K562 (cell line): ENCODE results near the gene VPS37B. TPM values are rescaled to one million over a fixed set of nuclear protein-coding genes. Genes with fewer than 3 reads are reported as not detected.
A peak's percentile ranks its signal among the peaks of the same experiment; 100 is the strongest.

Experiments
- CTBP1 ChIP-seq: fragments of 450-650 bp; IDR thresholded peaks from 2 replicates; pipeline ENCODE4 v1.6.1; 2016; ENCODE audit warnings: borderline replicate concordance
- DMBX1 ChIP-seq: fragments of 250-450 bp; sonication (Bioruptor Pico); IDR thresholded peaks from 2 replicates; pipeline ENCODE4 v1.8.0; 2022; ENCODE audit warnings: inconsistent platforms, mild to moderate bottlenecking, moderate library complexity, borderline replicate concordance
- ESRRA ChIP-seq: fragments of 450-650 bp; IDR thresholded peaks from 2 replicates; pipeline ENCODE4 v1.6.1; 2014; ENCODE audit warnings: low read depth, mild to moderate bottlenecking, moderate library complexity, borderline replicate concordance
- FOSL1 ChIP-seq: fragments of 200-800 bp; sonication (Bioruptor generic); conservative IDR thresholded peaks from 2 replicates; pipeline ENCODE4 v1.6.1; 2016; ENCODE audit warnings: missing genetic modification characterization, missing compliant biosample characterization
- GTF2F1 ChIP-seq: IDR thresholded peaks from 2 replicates; pipeline ENCODE4 v1.6.1; 2011; ENCODE audit warnings: low read depth, low read length, improper control_type of control experiment
- HNRNPUL1 ChIP-seq: fragments of 200-400 bp; formaldehyde crosslinking; IDR thresholded peaks from 2 replicates; pipeline ENCODE4 v1.6.1; 2017; ENCODE audit warnings: low read length
- ILK ChIP-seq: fragments of 450-650 bp; IDR thresholded peaks from 2 replicates; pipeline ENCODE4 v1.6.1; 2016; ENCODE audit warnings: missing genetic modification characterization, low read depth, mild to moderate bottlenecking, missing compliant biosample characterization, moderate library complexity, borderline replicate concordance
- JUN ChIP-seq, 2 experiments: sonication (generic) in 1 of 2; formaldehyde crosslinking in 1 of 2; IDR thresholded peaks; 2 replicates each; pipeline versions ENCODE4 v1.6.1 to v1.8.0; 2012 to 2022; ENCODE audit warnings: borderline replicate concordance in 2 of 2, mild to moderate bottlenecking in 2 of 2, improper control_type of control experiment in 1 of 2, low read depth in 1 of 2, low read length in 1 of 2, missing genetic modification reagents in 1 of 2
- MBD2 ChIP-seq: sonication (generic); IDR thresholded peaks from 2 replicates; pipeline ENCODE4 v1.6.1; 2016; ENCODE audit warnings: low read depth, borderline replicate concordance
- MTA2 ChIP-seq: fragments of 450-650 bp; IDR thresholded peaks from 2 replicates; pipeline ENCODE4 v1.6.1; 2016; ENCODE audit warnings: low read depth
- NFIC ChIP-seq: fragments of 450-650 bp; IDR thresholded peaks from 2 replicates; pipeline ENCODE4 v1.6.1; 2017; ENCODE audit warnings: mild to moderate bottlenecking, inconsistent platforms
- PCBP1 ChIP-seq: fragments of 200-400 bp; formaldehyde crosslinking; IDR thresholded peaks from 2 replicates; pipeline ENCODE4 v1.6.1; 2018; ENCODE audit warnings: mild to moderate bottlenecking, low read depth, low read length; ENCODE audit not compliant: poor library complexity, severe bottlenecking
- PRPF4 ChIP-seq: fragments of 200-400 bp; formaldehyde crosslinking; IDR thresholded peaks from one replicate; pipeline ENCODE4 v1.6.1; 2017; ENCODE audit warnings: low read length, low read depth, mild to moderate bottlenecking; ENCODE audit not compliant: insufficient read depth, poor library complexity, severe bottlenecking
- RAD51 ChIP-seq: fragments of 450-650 bp; IDR thresholded peaks from 2 replicates; pipeline ENCODE4 v1.7.1; 2016; ENCODE audit warnings: low read depth, mild to moderate bottlenecking, borderline replicate concordance
- SIN3A ChIP-seq, 2 experiments: fragments of 150-350 bp in 1 of 2; IDR thresholded peaks; 2 replicates each; pipeline ENCODE4 v1.6.1; 2011 to 2016; ENCODE audit warnings: borderline replicate concordance in 2 of 2, low read depth in 2 of 2, low read length in 2 of 2, mild to moderate bottlenecking in 2 of 2, moderate library complexity in 2 of 2; ENCODE audit not compliant: control insufficient read depth in 1 of 2
- SMARCC2 ChIP-seq: fragments of 450-650 bp; IDR thresholded peaks from 2 replicates; pipeline ENCODE4 v1.6.1; 2017; ENCODE audit warnings: antibody characterized with exemption, moderate library complexity, mild to moderate bottlenecking, low read depth
- TCF3 ChIP-seq: sonication (generic); formaldehyde crosslinking; IDR thresholded peaks from 2 replicates; pipeline ENCODE4 v1.4.0; 2020; ENCODE audit warnings: mild to moderate bottlenecking, missing genetic modification reagents
- ZNF239 ChIP-seq: fragments of 250-450 bp; sonication (Bioruptor Pico); IDR thresholded peaks from 2 replicates; pipeline ENCODE4 v1.4.0; 2020; ENCODE audit warnings: mild to moderate bottlenecking
- ZNF41 ChIP-seq: fragments of 250-450 bp; sonication (Bioruptor Pico); conservative IDR thresholded peaks from 2 replicates; pipeline ENCODE4 v1.4.0; 2020; ENCODE audit warnings: mild to moderate bottlenecking
- ZNF436 ChIP-seq: fragments of 250-450, 450-650 bp; sonication (Bioruptor Pico); formaldehyde crosslinking; IDR thresholded peaks from 2 replicates; pipeline ENCODE4 v1.7.0; 2020; ENCODE audit warnings: mild to moderate bottlenecking
- polyA plus RNA-seq, 8 experiments: library from polyadenylated mRNA; depleted of rRNA in 4 of 8; stranded (reverse) in 5 of 8; unstranded in 3 of 8; fragments of >200 nt; fragmentation: Nextera tagmentation in 2 of 8; fragmentation: Illumina TruSeq in 1 of 8; extraction: Ambion mirVana in 2 of 8; extraction: Trizol in 1 of 8; gene quantifications; 2 replicates each; pipeline versions ENCODE4 v1.2.1 to v1.2.3, GENCODE V29; 2011 to 2014; ENCODE audit warnings: inconsistent platforms in 1 of 8, missing spikeins in 1 of 8
- total RNA-seq, 7 experiments: library from RNA; depleted of rRNA in 6 of 7; stranded (reverse); fragments of >200 nt in 6 of 7; fragmentation: Illumina TruSeq in 2 of 7; extraction: Trizol in 2 of 7; gene quantifications; 2 replicates each; pipeline versions ENCODE4 v1.2.1 to v1.2.3, GENCODE V29; 2011 to 2021; ENCODE audit warnings: low replicate concordance in 1 of 7
- TF ChIP-seq, protein P1 (sequence below), 2 experiments: fragments of 450-650 bp in 1 of 2; sonication (generic) in 1 of 2; formaldehyde crosslinking; conservative IDR thresholded peaks; 2 replicates each; pipeline versions ENCODE4 v1.4.0 to v1.8.1; 2020 to 2022; ENCODE audit warnings: mild to moderate bottlenecking in 1 of 2, missing genetic modification reagents in 1 of 2
- TF ChIP-seq, protein P2 (sequence below): IDR thresholded peaks from 2 replicates; pipeline ENCODE4 v1.6.1; 2014; ENCODE audit warnings: antibody characterized with exemption
- TF ChIP-seq, protein P3 (sequence below), 3 experiments: IDR thresholded peaks in 2 of 3; conservative IDR thresholded peaks in 1 of 3; 2 replicates each; pipeline ENCODE4 v1.5.1; 2011 to 2012; ENCODE audit warnings: low read length in 3 of 3, mild to moderate bottlenecking in 3 of 3, control low read depth in 2 of 3, improper control_type of control experiment in 1 of 3, inconsistent platforms in 1 of 3, low read depth in 1 of 3, mixed read lengths in 1 of 3, moderate library complexity in 1 of 3; ENCODE audit not compliant: insufficient read depth in 2 of 3

Gene VPS37B
- total and polyA plus RNA-seq, 9 of the 15 experiments (the other 6 are each of a cell fraction or from before 2014, with no cell fraction given) = 0.28 to 37.4 (median 17.9) TPM

DNA sequence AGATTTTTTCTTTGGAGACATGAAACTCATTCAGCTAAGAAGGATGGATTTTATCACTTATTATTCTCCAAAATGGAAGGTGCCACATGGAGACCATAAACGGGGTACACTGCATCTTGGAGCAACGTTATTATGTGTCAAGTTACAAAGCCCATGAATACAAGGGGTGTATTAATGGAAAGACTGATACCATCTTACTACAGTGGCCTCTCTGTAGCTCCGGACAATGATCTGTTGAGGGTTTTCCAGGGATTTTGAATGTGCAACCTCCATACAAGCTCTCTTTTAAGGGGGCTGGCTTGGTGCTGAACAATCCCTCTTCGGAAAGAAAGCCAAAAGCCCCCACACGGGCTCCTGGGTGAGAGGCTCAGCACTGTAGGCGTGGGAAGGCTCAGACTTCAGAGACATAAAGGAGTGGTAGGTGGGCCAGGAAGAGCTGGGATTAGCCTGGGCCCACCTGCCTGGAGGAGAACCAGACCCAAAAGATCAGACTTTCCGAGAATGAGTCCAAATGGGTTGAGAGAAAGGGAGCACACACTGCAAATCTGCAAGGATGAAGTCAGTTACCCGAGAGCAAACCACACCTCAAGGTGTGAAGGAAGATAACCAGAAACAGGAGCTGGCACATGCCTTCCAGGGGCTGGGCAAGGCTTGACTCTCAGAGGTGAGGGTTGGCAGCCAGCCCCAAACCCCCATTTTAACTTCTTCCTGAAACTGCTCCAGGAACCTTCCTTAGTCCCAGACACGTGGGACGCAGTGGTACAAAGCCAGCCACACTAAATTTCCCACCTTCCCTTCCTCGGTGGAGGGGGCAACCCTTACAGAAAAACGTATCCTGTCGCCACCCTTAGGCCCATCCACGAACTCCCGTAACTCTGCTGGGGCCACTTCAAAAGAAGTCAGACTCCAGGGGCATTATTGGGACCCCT, 1.5 kb downstream of the VPS37B start (continued):
- TF ChIP-seq SIN3A (IDR thresholded peaks at IDR 0.05; ENCODE audit: borderline replicate concordance in 2 of 2, control insufficient read depth in 1 of 2, low read depth in 2 of 2, low read length in 2 of 2) (0 out of 4 replicates have a peak, but pooled peaks have one; percentile 13 to 15), JUN (IDR thresholded peaks at IDR 0.05; ENCODE audit: borderline replicate concordance, low read depth, low read length) (no peak), JUN (CRISPR knock-in tag; IDR thresholded peaks at IDR 0.05; ENCODE audit: borderline replicate concordance) (0 out of 2 replicates have a peak, but pooled peaks have one; percentile 30), SMARCC2 (no peak), PRPF4 (no peak), CTBP1 (peak; percentile 57; the same call in 1 of the 2 replicates), ILK (tag) (no peak), TCF3 (CRISPR knock-in tag) (peak; percentile 79), DMBX1 (peak; percentile 72), ZNF239 (CRISPR knock-in tag) (no peak), GTF2F1 (no peak), HNRNPUL1 (no peak), ZNF436 (CRISPR knock-in tag) (no peak), MBD2 (no peak; the same call in 1 of the 2 replicates), ESRRA (no peak), FOSL1 (tag) (no peak), RAD51 (no peak), MTA2 (peak; percentile 30; the same call in 1 of the 2 replicates), ZNF41 (no peak), NFIC (peak; percentile 19; the same call in 1 of the 2 replicates), PCBP1 (no peak)
- TF ChIP-seq, protein P1, sequence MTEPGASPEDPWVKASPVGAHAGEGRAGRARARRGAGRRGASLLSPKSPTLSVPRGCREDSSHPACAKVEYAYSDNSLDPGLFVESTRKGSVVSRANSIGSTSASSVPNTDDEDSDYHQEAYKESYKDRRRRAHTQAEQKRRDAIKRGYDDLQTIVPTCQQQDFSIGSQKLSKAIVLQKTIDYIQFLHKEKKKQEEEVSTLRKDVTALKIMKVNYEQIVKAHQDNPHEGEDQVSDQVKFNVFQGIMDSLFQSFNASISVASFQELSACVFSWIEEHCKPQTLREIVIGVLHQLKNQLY (CRISPR knock-in tag; conservative IDR thresholded peaks at IDR 0.05) = 0 out of 4 replicates have a peak, but pooled peaks of 1 of the 2 experiments have one; percentile 44
- TF ChIP-seq, protein P2, sequence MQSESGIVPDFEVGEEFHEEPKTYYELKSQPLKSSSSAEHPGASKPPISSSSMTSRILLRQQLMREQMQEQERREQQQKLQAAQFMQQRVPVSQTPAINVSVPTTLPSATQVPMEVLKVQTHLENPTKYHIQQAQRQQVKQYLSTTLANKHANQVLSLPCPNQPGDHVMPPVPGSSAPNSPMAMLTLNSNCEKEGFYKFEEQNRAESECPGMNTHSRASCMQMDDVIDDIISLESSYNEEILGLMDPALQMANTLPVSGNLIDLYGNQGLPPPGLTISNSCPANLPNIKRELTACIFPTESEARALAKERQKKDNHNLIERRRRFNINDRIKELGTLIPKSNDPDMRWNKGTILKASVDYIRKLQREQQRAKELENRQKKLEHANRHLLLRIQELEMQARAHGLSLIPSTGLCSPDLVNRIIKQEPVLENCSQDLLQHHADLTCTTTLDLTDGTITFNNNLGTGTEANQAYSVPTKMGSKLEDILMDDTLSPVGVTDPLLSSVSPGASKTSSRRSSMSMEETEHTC = no peak
- TF ChIP-seq, protein P3, sequence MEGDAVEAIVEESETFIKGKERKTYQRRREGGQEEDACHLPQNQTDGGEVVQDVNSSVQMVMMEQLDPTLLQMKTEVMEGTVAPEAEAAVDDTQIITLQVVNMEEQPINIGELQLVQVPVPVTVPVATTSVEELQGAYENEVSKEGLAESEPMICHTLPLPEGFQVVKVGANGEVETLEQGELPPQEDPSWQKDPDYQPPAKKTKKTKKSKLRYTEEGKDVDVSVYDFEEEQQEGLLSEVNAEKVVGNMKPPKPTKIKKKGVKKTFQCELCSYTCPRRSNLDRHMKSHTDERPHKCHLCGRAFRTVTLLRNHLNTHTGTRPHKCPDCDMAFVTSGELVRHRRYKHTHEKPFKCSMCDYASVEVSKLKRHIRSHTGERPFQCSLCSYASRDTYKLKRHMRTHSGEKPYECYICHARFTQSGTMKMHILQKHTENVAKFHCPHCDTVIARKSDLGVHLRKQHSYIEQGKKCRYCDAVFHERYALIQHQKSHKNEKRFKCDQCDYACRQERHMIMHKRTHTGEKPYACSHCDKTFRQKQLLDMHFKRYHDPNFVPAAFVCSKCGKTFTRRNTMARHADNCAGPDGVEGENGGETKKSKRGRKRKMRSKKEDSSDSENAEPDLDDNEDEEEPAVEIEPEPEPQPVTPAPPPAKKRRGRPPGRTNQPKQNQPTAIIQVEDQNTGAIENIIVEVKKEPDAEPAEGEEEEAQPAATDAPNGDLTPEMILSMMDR (IDR thresholded peaks at IDR 0.05 in 2 of 3, conservative IDR thresholded peaks at IDR 0.05 in 1 of 3; ENCODE audit: insufficient read depth in 2 of 3, low read depth in 1 of 3, low read length in 3 of 3) = peak in 2 of 3 experiments; percentile 26 to 38; a peak in 1 of 6 replicates
